GM15510 (cell line): ENCODE measurements around the gene DCAF8L2.

Source experiments
- POLR2A ChIP-seq: IDR thresholded peaks from 3 replicates; pipeline ENCODE4 v1.6.1; 2011; ENCODE audit warnings: borderline replicate concordance; ENCODE audit not compliant: insufficient read length; ENCODE audit errors: extremely low read depth

The DCAF8L2 gene

GRCh38 chrX:27775984-27776383 lies 185.8 kb downstream of the DCAF8L2 start:
- TF ChIP-seq POLR2A: no peak

- TF ChIP-seq POLR2A: no peak
Observed at GRCh38 chrX:27796640-27797257, 206.6 kb downstream of the DCAF8L2 start.

- no peak for TF ChIP-seq POLR2A
Observed at GRCh38 chrX:27797575-27797974, 207.4 kb downstream of the DCAF8L2 start.
